Mucosa of rectum (tissue), 2 donors: Measurements from ENCODE around the gene RGS6.

Experiments used
- H3K27ac ChIP-seq, 2 donors: one replicate each; pipeline ENCODE4 v1.7.0; 2013; ENCODE audit warnings: inconsistent platforms in 2 of 2, low read depth in 2 of 2, low read length in 2 of 2
- H3K27me3 ChIP-seq, 2 donors: one replicate each; pipeline ENCODE4 v1.7.0; 2013; ENCODE audit warnings: low read length in 2 of 2; ENCODE audit not compliant: control insufficient read depth in 2 of 2, insufficient read depth in 2 of 2
- H3K36me3 ChIP-seq, 2 donors: one replicate each; pipeline ENCODE4 v1.7.0; 2013; ENCODE audit warnings: low read length in 2 of 2; ENCODE audit not compliant: control insufficient read depth in 2 of 2, insufficient read depth in 2 of 2
- H3K4me1 ChIP-seq, 2 donors: one replicate each; pipeline ENCODE4 v1.7.0; 2013; ENCODE audit warnings: low read length in 2 of 2, mild to moderate bottlenecking in 1 of 2; ENCODE audit not compliant: control insufficient read depth in 2 of 2, insufficient read depth in 2 of 2
- H3K4me3 ChIP-seq, 2 donors: one replicate each; pipeline ENCODE4 v1.7.0; 2013; ENCODE audit warnings: low read length in 2 of 2
- H3K9ac ChIP-seq, 2 donors: one replicate each; pipeline ENCODE4 v1.7.0; 2013; ENCODE audit warnings: low read length in 2 of 2, low read depth in 1 of 2, mild to moderate bottlenecking in 1 of 2
- H3K9me3 ChIP-seq, 2 donors: one replicate each; pipeline ENCODE4 v1.7.0; 2013; ENCODE audit warnings: low read length in 2 of 2; ENCODE audit not compliant: control insufficient read depth in 2 of 2
- donor health status: healthy.
- donor health status: Normal muscosa, but diverticular disease.

RGS6 gene

DNA sequence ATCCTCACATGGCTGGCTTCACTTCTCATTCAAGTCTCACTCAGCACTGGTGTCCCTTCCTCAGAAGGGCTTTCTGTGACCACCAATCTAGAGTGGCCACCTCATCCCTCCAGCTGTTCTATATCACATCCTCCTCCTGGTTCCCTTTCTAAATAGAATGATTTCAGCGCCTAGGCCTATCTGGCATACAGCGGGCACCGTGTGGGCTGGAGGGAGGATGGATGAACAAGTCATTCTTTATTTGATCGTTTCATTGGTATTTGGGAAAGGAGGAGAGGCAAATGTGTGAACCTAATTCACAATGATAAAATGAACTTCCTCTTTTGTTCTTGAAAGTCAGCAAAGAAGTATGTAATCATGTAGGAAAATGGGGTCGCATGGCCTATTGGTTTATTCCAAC is 567.5 kb downstream of the RGS6 start:
- no peak overlapping the region for H3K27ac ChIP-seq

DNA sequence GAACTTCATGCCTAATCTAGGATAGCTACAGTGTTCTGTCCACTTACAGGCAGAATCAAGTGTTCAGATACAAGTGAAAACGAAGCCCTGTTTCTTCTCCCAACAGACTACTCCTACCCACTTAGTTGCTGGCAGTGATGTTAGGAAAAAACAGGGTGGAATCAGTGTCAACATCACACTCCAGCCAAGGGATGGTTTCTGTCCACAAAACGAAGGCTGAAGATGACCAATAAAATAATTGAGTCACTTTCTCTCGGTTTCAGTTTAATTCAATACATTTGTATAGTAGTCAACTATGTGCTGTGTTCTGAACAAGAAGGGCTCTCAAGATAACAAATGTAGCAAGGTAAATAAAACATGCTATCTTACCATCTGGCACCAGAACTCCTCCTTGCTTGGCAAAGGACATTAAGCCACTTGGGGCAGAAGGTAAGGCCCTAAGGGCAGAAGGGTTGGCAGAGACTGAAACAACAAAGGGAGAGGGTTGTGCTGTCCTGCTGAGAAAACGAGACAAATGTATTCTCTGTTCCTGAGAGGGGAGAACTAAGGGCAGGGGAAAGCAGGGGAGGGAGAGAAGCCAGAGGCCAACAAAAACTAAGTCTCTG is 568.1 kb downstream of the RGS6 start:
- no peak overlapping the region for H3K4me3 ChIP-seq
- H3K27ac ChIP-seq = no peak overlapping the region
- no peaks in the 10 kb centered on the region for H3K4me1 ChIP-seq
- no peaks in the 10 kb centered on the region for H3K27me3 ChIP-seq
- no peaks in the 10 kb centered on the region for H3K9me3 ChIP-seq
- no peak overlapping the region for H3K9ac ChIP-seq
- H3K36me3 ChIP-seq = no peaks in the 10 kb centered on the region

More for the DNA sequence above, 567.5 kb downstream of the RGS6 start:
- no peaks in the 10 kb centered on the region for H3K27me3 ChIP-seq
- H3K4me1 ChIP-seq = no peaks in the 10 kb centered on the region
- no peaks in the 10 kb centered on the region for H3K9me3 ChIP-seq
- no peak overlapping the region for H3K9ac ChIP-seq
- H3K36me3 ChIP-seq = no peaks in the 10 kb centered on the region
- no peak overlapping the region for H3K4me3 ChIP-seq

DNA sequence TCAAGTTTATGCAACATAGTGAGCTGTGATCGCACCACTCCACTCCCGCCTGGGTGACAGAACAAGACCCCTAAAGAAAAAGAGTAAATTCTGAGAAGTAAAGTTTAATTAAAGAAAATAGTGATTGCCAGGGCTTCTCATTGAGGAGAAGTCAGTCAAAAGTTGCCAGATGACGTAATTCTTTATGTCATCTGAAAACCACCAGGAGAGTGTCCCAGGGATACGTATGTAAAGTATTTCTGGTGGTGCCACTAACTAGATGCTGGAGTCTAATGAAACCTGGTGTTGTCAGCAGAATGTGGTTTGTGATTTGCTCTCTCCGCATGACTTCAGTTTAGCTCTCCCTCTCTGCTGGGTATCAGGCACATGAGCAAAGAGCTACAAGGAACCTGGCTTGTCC is 569.2 kb downstream of the RGS6 start:
- Histone ChIP-seq H3K36me3 (no peaks in the 10 kb centered on the region), H3K9me3 (no peaks in the 10 kb centered on the region), H3K27me3 (no peaks in the 10 kb centered on the region), H3K4me1 (no peaks in the 10 kb centered on the region), H3K27ac (no peak overlapping the region), H3K4me3 (no peak overlapping the region), H3K9ac (no peak overlapping the region)

DNA sequence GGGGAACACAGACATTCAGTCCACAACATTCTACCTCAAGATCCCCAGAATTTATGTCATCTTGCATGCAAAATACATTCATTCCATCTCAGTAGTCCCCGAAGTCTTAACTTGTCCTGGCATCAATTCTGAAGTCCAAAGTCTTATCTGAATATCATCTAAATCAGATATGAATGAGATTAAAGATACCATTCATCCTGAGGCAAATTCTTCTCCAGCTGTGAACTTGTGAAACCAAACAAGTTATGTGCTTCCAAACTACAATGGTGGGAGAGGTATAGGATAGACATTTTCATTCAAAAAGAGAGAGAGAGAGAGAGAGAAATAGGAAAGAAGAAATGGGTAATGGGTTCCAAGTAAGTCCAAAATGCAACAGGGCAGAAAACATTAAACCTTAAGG is 571.0 kb downstream of the RGS6 start:
- Histone ChIP-seq H3K4me1 (no peaks in the 10 kb centered on the region), H3K27me3 (no peaks in the 10 kb centered on the region)

GRCh38 chr14:72503696-72504368 is 571.6 kb downstream of the RGS6 start:
- H3K9me3 ChIP-seq = no peaks in the 10 kb centered on the region
- no peak overlapping the region for H3K9ac ChIP-seq

More for the DNA sequence above, 571.0 kb downstream of the RGS6 start:
- no peak overlapping the region for H3K4me3 ChIP-seq
- H3K9ac ChIP-seq = no peak overlapping the region
- no peaks in the 10 kb centered on the region for H3K36me3 ChIP-seq
- H3K9me3 ChIP-seq = no peaks in the 10 kb centered on the region
- H3K27ac ChIP-seq = no peak overlapping the region

GRCh38 chr14:72510566-72510965 is 578.3 kb downstream of the RGS6 start:
- no peak overlapping the region for H3K4me3 ChIP-seq
- H3K4me1 ChIP-seq = no peaks in the 10 kb centered on the region
- H3K9ac ChIP-seq = no peak overlapping the region
- H3K36me3 ChIP-seq = no peaks in the 10 kb centered on the region
- no peak overlapping the region for H3K27ac ChIP-seq
- no peaks in the 10 kb centered on the region for H3K27me3 ChIP-seq
- H3K9me3 ChIP-seq = no peaks in the 10 kb centered on the region

More at GRCh38 chr14:72503696-72504368, 571.6 kb downstream of the RGS6 start:
- no peak overlapping the region for H3K27ac ChIP-seq
- H3K4me1 ChIP-seq = no peaks in the 10 kb centered on the region
- H3K4me3 ChIP-seq = no peak overlapping the region
- H3K27me3 ChIP-seq = no peaks in the 10 kb centered on the region
- H3K36me3 ChIP-seq = no peaks in the 10 kb centered on the region

GRCh38 chr14:72512281-72512680 is 580.1 kb downstream of the RGS6 start:
- H3K27me3 ChIP-seq = no peaks in the 10 kb centered on the region
- no peak overlapping the region for H3K4me3 ChIP-seq
- H3K27ac ChIP-seq = no peak overlapping the region
- H3K9me3 ChIP-seq = no peaks in the 10 kb centered on the region
- H3K36me3 ChIP-seq = no peaks in the 10 kb centered on the region
- no peak overlapping the region for H3K9ac ChIP-seq
- no peaks in the 10 kb centered on the region for H3K4me1 ChIP-seq

- Histone ChIP-seq H3K9ac (no peak overlapping the region), H3K27me3 (no peaks in the 10 kb centered on the region), H3K4me1 (no peaks in the 10 kb centered on the region), H3K4me3 (no peak overlapping the region), H3K36me3 (no peaks in the 10 kb centered on the region), H3K27ac (no peak overlapping the region), H3K9me3 (no peaks in the 10 kb centered on the region)
Measured at GRCh38 chr14:72512925-72513324, 580.7 kb downstream of the RGS6 start.

- Histone ChIP-seq H3K9ac (no peak overlapping the region), H3K4me1 (no peaks in the 10 kb centered on the region), H3K27ac (no peak overlapping the region), H3K9me3 (no peaks in the 10 kb centered on the region), H3K36me3 (no peaks in the 10 kb centered on the region), H3K4me3 (no peak overlapping the region), H3K27me3 (no peaks in the 10 kb centered on the region)
Measured at GRCh38 chr14:72513346-72513745, 581.1 kb downstream of the RGS6 start.

- Histone ChIP-seq H3K9me3 (no peaks in the 10 kb centered on the region), H3K27me3 (no peaks in the 10 kb centered on the region), H3K27ac (no peak overlapping the region), H3K4me1 (no peaks in the 10 kb centered on the region), H3K4me3 (no peak overlapping the region), H3K9ac (no peak overlapping the region), H3K36me3 (no peaks in the 10 kb centered on the region)
Measured at GRCh38 chr14:72513965-72514659, 581.9 kb downstream of the RGS6 start.
